Hepatocyte (in vitro differentiated cells): Measurements from ENCODE around the gene RASAL2. TPM values are rescaled to one million over a fixed set of nuclear protein-coding genes. Genes with fewer than 3 reads are reported as not detected.

Experiments used
- DNase-seq: peaks from one replicate; pipeline ENCODE4 v3.0.0-alpha.2; 2016; ENCODE audit warnings: low spot score
- H2AFZ ChIP-seq: fragments of 200-600 bp; sonication (generic); 2 replicates; pipeline ENCODE4 v1.6.0; 2016; ENCODE audit warnings: antibody characterized with exemption, mild to moderate bottlenecking
- H3K27ac ChIP-seq: fragments of 200-600 bp; sonication (generic); 2 replicates; pipeline ENCODE4 v1.5.1; 2016; ENCODE audit warnings: mild to moderate bottlenecking
- H3K27me3 ChIP-seq: fragments of 200-600 bp; sonication (generic); 2 replicates; pipeline ENCODE4 v1.6.1; 2016
- H3K36me3 ChIP-seq: fragments of 200-600 bp; sonication (generic); replicated peaks from 2 replicates; pipeline ENCODE4 v1.5.1; 2016; ENCODE audit warnings: low read depth; ENCODE audit not compliant: insufficient read depth
- H3K4me1 ChIP-seq: fragments of 200-600 bp; sonication (generic); 2 replicates; pipeline ENCODE4 v1.5.1; 2016; ENCODE audit warnings: mild to moderate bottlenecking, moderate library complexity; ENCODE audit not compliant: insufficient read depth
- H3K4me2 ChIP-seq: fragments of 200-600 bp; sonication (generic); 2 replicates; pipeline ENCODE4 v1.6.0; 2016
- H3K4me3 ChIP-seq: fragments of 200-600 bp; sonication (generic); 2 replicates; pipeline ENCODE4 v1.5.1; 2016; ENCODE audit warnings: mild to moderate bottlenecking
- H3K79me2 ChIP-seq: fragments of 200-600 bp; sonication (generic); 2 replicates; pipeline ENCODE4 v1.6.0; 2017; ENCODE audit warnings: mild to moderate bottlenecking
- H3K9me2 ChIP-seq: fragments of 200-600 bp; sonication (generic); replicated peaks from 2 replicates; pipeline ENCODE4 v1.6.0; 2017; ENCODE audit warnings: mild to moderate bottlenecking; ENCODE audit not compliant: insufficient read depth
- H3K9me3 ChIP-seq: fragments of 200-600 bp; sonication (generic); 2 replicates; pipeline ENCODE4 v1.5.1; 2016; ENCODE audit warnings: low read depth, mild to moderate bottlenecking
- H4K20me1 ChIP-seq: fragments of 200-600 bp; sonication (generic); 2 replicates; pipeline ENCODE4 v1.6.0; 2016; ENCODE audit warnings: mild to moderate bottlenecking; ENCODE audit not compliant: insufficient read depth, poor library complexity, severe bottlenecking
- EZH2 ChIP-seq: fragments of 200-600 bp; sonication (generic); IDR thresholded peaks from 2 replicates; pipeline ENCODE4 v1.6.1; 2016; ENCODE audit warnings: antibody characterized with exemption, mild to moderate bottlenecking, borderline replicate concordance
- EZH2phosphoT487 ChIP-seq: fragments of 200-600 bp; sonication (generic); IDR thresholded peaks from one replicate; pipeline ENCODE4 v1.6.1; 2018; ENCODE audit warnings: antibody characterized with exemption, mild to moderate bottlenecking, low read depth, moderate library complexity; ENCODE audit not compliant: unreplicated experiment, severe bottlenecking
- WGBS: methylation state at CpG from one replicate; pipeline ENCODE4 v1.1.6; 2016; ENCODE audit warnings: low lambda C conversion rate; ENCODE audit errors: missing lambda C conversion rate; 5-methylcytosine and 5-hydroxymethylcytosine counted together
- polyA plus RNA-seq: library from polyadenylated mRNA; unstranded; fragments of >200 nt; fragmentation: Nextera tagmentation; extraction: Ambion mirVana; gene quantifications from 2 replicates; pipeline ENCODE4 v1.2.1, GENCODE V29; 2016
- total RNA-seq: library from RNA; depleted of rRNA; stranded (reverse); fragments of >200 nt; gene quantifications from 2 replicates; pipeline ENCODE4 v1.2.3, GENCODE V29; 2014
- TF ChIP-seq, protein P1 (sequence below): fragments of 200-600 bp; sonication (generic); IDR thresholded peaks from 2 replicates; pipeline ENCODE4 v1.5.1; 2016; ENCODE audit warnings: antibody characterized with exemption, mild to moderate bottlenecking; ENCODE audit not compliant: poor library complexity

Gene RASAL2
- total and polyA plus RNA-seq, 2 experiments from 2014 or later: 8.7 to 24.0 TPM

DNA sequence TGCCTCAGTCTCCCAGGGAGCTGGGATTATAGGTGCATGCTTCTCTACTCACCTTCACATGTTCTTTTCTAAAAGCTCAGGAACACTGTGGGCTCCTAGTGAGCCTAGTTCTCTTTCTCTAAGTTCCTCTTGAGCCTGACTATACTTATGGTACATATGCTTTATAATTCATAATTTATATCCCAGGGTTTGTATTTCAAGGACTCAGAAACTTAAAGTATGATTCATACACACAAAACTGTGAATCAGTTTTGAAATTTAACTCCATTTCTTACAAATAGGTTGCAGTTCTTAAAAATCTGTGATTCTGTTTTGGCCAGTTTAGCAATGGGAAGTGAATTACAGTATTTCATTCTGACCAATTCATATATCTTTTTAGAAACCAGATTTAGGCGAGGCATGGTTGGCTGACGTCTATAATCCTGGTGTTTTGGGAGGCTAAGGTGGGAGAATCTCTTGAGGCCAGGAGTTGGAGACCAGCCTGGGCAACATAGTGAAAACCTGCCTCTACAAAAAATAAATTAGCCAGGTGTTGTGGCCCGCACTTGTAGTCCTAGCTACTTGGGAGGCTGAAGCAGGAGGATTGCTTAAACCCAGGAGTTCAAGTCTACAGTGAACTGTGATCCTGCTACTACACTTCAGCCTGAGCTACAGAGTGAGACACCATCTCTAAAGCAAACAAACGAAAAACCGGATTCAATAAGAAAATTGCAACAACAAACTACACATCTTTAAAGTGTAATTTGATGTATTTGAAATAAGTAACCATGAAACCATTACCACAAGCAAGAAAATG lies 15.6 kb downstream of the RASAL2 start:
- Histone ChIP-seq H3K27me3 (no peaks in the 10 kb centered on the region), H2AFZ (no peak overlapping the region), H3K4me3 (no peak overlapping the region), H3K27ac (no peak overlapping the region), H3K36me3 (no peaks in the 10 kb centered on the region), H4K20me1 (no peaks in the 10 kb centered on the region), H3K4me2 (no peak overlapping the region), H3K9me3 (no peaks in the 10 kb centered on the region), H3K79me2 (peaks cover 89% of the 10 kb centered on the region), H3K4me1 (no peaks in the 10 kb centered on the region), H3K9me2 (no peaks in the 10 kb centered on the region)
- WGBS: 94% methylated on average over 5 of the region's 5 CpGs
- no peak for DNase-seq
- TF ChIP-seq EZH2 (no peak), EZH2phosphoT487 (no peak)
- TF ChIP-seq, protein P1, sequence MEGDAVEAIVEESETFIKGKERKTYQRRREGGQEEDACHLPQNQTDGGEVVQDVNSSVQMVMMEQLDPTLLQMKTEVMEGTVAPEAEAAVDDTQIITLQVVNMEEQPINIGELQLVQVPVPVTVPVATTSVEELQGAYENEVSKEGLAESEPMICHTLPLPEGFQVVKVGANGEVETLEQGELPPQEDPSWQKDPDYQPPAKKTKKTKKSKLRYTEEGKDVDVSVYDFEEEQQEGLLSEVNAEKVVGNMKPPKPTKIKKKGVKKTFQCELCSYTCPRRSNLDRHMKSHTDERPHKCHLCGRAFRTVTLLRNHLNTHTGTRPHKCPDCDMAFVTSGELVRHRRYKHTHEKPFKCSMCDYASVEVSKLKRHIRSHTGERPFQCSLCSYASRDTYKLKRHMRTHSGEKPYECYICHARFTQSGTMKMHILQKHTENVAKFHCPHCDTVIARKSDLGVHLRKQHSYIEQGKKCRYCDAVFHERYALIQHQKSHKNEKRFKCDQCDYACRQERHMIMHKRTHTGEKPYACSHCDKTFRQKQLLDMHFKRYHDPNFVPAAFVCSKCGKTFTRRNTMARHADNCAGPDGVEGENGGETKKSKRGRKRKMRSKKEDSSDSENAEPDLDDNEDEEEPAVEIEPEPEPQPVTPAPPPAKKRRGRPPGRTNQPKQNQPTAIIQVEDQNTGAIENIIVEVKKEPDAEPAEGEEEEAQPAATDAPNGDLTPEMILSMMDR: no peak

DNA sequence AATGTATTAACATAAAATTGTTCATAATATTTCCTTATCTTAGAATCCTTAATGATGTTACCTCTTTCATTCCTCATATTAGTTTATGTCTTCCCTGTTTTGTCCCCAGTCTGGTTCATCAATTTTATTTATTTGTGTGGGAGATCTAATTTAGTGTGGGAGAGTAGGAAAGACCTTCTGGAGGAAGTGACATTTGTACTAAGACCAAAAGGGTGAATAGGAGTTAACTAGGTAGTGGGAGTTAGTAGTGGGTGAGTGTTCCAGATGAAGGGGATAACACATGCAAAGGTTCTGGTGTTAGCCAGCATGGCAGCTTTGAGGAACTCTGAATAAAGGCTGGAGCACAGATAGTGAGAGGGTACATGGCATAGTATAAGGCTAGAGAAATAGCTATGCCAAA lies 21.4 kb downstream of the RASAL2 start:
- no peaks in the 10 kb centered on the region for H3K9me2 ChIP-seq
- H3K4me2 ChIP-seq: no peak overlapping the region
- H3K79me2 ChIP-seq: peaks cover 82% of the 10 kb centered on the region
- H4K20me1 ChIP-seq: no peaks in the 10 kb centered on the region
- H3K4me1 ChIP-seq: no peaks in the 10 kb centered on the region
- TF ChIP-seq EZH2phosphoT487 (no peak), EZH2 (no peak)
- TF ChIP-seq, protein P1: no peak
- H3K9me3 ChIP-seq: no peaks in the 10 kb centered on the region
- H3K4me3 ChIP-seq: no peak overlapping the region
- H2AFZ ChIP-seq: no peak overlapping the region
- H3K27ac ChIP-seq: no peak overlapping the region
- H3K27me3 ChIP-seq: no peaks in the 10 kb centered on the region
- H3K36me3 ChIP-seq: no peaks in the 10 kb centered on the region
- no peak for DNase-seq

DNA sequence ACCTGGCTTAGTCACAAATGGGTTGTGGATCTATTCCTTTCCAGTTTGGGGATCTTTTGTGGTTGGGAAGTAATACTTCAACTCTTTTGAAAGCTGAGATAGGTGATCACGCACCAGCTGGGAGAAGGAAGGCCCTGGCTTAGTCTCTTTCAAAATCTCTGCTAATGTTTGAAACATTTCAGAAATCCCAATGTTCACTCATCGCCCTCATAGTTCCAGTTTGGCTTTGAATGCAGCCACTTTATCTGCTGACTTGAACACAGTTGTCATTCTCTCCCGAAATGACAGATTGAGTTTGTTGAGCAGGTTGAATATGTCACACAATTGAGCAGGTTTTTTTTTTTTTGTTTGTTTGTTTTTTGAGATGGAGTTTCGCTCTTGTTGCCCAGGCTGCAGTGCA lies 24.6 kb downstream of the RASAL2 start:
- DNase-seq: no peak
- H3K27ac ChIP-seq: no peak overlapping the region
- H3K27me3 ChIP-seq: no peaks in the 10 kb centered on the region
- no peaks in the 10 kb centered on the region for H3K4me1 ChIP-seq
- H3K4me2 ChIP-seq: no peak overlapping the region
- no peak for TF ChIP-seq EZH2phosphoT487
- TF ChIP-seq EZH2: no peak
- TF ChIP-seq, protein P1: no peak
- H4K20me1 ChIP-seq: no peaks in the 10 kb centered on the region
- no peaks in the 10 kb centered on the region for H3K9me3 ChIP-seq
- no peaks in the 10 kb centered on the region for H3K9me2 ChIP-seq
- WGBS: 96% methylated on average over 4 of the region's 4 CpGs
- H3K36me3 ChIP-seq: no peaks in the 10 kb centered on the region
- peaks cover 87% of the 10 kb centered on the region for H3K79me2 ChIP-seq
- no peak overlapping the region for H3K4me3 ChIP-seq
- no peak overlapping the region for H2AFZ ChIP-seq
